Measurements from ENCODE around the gene TXNRD3.

DNA sequence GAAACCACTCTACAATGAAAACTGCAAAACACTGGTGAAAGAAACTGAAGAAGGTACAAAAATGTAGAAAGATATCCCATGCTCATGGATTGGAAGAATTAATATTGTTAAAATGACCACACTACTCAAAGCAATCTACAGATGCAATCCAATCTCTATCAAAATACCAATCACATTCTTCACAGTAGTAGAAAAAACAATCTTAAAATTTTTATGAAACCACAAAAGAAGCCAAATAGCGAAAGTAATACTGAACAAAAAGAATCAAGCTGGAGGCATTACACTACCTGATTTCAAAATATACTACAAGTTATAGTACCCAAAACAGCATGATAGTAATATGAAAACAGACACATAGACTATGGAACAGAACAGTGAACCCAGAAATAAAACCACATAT is 36.9 kb downstream of the TXNRD3 start:
- TF ChIP-seq, protein P1, sequence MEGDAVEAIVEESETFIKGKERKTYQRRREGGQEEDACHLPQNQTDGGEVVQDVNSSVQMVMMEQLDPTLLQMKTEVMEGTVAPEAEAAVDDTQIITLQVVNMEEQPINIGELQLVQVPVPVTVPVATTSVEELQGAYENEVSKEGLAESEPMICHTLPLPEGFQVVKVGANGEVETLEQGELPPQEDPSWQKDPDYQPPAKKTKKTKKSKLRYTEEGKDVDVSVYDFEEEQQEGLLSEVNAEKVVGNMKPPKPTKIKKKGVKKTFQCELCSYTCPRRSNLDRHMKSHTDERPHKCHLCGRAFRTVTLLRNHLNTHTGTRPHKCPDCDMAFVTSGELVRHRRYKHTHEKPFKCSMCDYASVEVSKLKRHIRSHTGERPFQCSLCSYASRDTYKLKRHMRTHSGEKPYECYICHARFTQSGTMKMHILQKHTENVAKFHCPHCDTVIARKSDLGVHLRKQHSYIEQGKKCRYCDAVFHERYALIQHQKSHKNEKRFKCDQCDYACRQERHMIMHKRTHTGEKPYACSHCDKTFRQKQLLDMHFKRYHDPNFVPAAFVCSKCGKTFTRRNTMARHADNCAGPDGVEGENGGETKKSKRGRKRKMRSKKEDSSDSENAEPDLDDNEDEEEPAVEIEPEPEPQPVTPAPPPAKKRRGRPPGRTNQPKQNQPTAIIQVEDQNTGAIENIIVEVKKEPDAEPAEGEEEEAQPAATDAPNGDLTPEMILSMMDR (IDR thresholded peaks at IDR 0.05 in 8 of 11, conservative IDR thresholded peaks at IDR 0.05 in 3 of 11) = no peak
- no peak for TF ChIP-seq POLR2AphosphoS5 (IDR thresholded peaks at IDR 0.05)

Data from spleen (tissue), 7 donors.